C1 segment of cervical spinal cord (tissue), 14 donors: ENCODE data around the gene CIAO3.

Source experiments
- DNase-seq, 14 donors: peaks; one replicate each; lab custom pipeline; 2025; lab: John Stamatoyannopoulos, UW

Gene CIAO3

GRCh38 chr16:740764-741505 lies at the start of gene CIAO3:
TSS of gene CIAO3 (minus strand) at chr16:740997. CDS start at chr16:740985, 12 bp downstream.
- peak; percentile 21 to 89 (median 75) for DNase-seq

DNA sequence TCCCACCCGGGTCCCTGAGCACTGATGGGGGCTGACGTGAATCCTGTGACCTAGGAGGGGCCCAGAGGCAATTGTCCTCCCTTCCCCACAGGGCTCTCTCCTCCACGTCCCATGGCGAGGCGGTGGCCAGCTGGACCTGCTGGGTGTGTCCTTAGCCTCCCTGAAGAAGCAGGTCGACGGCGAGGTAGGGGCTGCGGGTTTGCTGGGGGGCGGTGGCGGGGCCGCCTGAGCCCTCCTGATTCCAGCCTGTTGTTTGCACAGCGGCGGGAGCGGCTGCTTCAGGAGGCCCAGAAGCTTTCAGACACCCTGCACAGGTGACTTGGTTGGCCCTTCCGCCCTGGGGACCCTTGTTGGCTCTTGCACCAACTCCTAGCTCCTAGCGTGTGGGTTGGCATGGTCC lies 49.3 kb upstream of the CIAO3 start:
- DNase-seq = no peak

DNA sequence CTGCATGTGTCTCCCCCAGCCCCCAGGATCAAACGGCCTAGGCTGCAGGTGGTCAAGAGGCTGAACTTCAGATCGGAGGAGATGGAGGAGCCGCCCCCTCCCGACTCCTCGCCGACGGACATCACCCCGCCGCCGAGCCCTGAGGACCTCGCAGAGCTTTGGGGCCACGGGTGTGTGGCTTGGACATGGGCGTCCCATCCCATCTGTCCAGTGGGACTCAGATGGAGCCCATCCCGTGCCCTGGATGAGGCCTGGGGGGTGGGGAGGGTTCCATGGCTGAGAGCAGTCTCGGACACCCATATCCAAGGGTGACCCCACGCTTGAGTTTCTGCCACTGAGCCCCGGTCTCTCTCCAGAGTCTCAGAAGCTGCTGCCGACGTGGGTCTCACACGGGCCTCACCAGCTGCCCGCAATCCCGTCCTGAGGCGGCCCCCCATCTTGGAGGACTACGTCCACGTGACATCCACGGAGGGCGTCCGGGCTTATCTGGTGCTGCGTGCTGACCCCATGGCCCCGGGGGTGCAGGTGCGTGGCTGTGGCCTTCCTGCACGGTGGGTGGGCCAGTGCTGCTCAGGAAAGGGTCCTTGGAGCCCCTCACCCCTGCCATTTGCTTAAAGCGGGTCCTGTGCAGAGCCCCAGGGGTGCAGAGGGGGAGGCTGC lies 48.5 kb upstream of the CIAO3 start:
- no peak for DNase-seq

- DNase-seq = peak; percentile 14 to 97 (median 82)
Measured at GRCh38 chr16:788399-789126, 47.8 kb upstream of the CIAO3 start, which contains the start of gene CHTF18. TSS of gene CHTF18 (plus strand) at chr16:788620. CDS start at chr16:788685, 65 bp downstream.

DNA sequence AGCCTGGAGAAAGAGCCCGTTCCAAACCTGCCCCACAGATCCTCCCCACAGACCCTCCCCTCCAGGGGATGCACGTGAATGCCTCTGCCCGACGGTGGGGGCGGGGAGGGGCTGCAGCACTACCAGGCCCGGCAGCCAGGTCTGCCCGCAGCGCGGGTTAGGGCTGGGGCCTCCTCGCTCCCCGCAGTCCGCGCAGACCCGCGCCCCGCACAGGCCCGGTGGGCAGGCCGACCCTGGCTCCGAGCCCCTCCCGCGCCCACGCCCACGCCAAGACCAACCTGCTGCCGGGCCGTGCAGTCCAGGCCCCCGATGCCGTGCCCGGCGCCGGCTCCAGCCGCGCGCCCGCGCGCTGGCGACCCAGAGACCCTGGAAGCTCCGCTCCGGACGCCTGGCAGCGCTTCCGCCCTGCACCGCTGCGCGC lies 47.2 kb upstream of the CIAO3 start, which contains the start of gene RPUSD1:
Gene RPUSD1, minus strand, starts transcription at position 404 of the 421 bp plus-strand sequence. CDS start 644 bp downstream, outside the sequence.
- no peak for DNase-seq

- DNase-seq = no peak
Measured at GRCh38 chr16:787321-787966, 46.6 kb upstream of the CIAO3 start.

DNA sequence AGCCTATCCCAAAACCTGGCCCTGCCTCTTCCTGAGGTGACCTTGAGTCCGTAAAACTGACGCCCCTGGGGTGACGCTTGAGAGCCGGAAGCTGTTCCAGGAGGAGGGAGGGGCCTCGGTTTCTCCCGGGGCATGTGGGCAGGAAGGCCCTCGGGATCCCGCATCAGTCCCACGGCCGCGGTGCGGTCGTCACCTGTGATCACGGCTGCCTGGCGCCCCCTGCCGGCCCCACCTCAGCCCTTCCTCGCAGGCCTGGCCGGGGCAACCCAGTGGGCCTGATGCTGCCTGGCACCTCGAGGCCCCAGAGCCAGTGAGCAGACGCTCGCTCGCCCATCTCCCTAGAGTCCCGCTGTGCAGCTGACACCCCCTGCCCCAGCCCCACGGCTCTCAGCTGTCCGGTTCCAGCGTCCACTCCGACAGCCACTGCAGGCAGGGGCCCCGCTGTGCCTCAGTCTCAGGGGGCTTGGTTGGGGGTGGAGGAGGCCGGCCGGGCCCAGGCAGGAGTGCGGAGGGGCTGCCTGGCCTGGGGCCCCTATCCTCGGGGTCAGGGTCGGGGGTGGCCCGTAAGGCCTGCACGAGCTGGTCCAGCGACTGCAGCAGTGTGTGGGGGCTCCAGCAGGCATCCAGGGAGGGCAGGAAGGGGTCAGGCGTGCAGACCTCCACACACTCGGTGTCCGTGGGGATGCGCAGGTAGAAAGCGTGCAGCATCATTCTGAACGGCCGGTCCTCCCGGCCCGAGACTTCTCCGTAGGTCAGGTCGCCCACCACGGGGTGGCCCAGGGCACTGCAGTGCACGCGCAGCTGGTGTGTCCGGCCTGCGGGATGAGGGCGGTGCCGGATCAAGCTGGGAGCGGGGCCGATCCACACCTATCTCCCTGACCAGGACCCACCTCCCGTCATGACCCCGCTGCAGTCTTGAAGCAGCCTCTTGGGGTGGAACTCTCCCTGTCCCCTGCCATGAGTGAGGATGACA lies 45.1 kb upstream of the CIAO3 start:
- DNase-seq = peak in 10 of 14 donors; percentile 7 to 42 (median 21)

- DNase-seq = no peak
Measured at GRCh38 chr16:784431-784830, 43.6 kb upstream of the CIAO3 start.

- DNase-seq = no peak
Measured at GRCh38 chr16:783404-784161, 42.8 kb upstream of the CIAO3 start.

- DNase-seq = no peak
Measured at GRCh38 chr16:782766-783403, 42.1 kb upstream of the CIAO3 start.

GRCh38 chr16:782258-782657 lies 41.5 kb upstream of the CIAO3 start:
- no peak for DNase-seq

DNA sequence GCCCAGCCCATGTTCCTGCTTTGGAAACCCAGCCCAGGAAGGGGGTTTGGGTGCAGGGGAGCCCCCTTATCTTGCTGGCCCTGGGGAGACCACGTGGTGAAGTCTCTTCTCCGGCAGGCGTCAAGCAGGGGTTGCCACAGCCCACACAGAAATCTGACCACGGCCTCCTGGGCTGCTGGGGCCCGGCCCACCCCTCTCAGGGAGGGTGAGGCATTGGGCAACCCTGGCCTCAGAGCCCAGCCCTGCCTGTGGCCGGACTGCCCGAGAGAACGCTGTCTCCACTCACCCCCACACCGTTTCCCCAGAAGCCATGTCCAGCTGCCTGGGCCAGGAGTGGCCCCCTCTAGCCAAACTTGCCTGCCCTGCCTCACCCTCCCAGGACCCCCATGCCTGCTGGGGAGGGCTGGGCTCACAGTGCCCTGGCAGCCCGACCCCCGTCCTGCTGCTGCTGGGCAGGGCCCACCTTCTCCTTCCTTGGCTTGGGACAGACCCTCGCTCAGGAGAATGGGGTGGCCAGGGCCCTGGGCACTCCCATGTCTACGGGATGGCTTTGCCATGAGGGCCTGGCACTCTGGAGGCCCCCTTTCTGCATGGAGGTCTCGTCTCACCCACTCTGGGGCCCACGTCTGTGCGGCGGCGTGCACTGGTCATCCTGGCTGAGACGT lies 40.7 kb upstream of the CIAO3 start:
- DNase-seq = no peak

- no peak for DNase-seq
Measured at GRCh38 chr16:780296-780695, 39.5 kb upstream of the CIAO3 start.

DNA sequence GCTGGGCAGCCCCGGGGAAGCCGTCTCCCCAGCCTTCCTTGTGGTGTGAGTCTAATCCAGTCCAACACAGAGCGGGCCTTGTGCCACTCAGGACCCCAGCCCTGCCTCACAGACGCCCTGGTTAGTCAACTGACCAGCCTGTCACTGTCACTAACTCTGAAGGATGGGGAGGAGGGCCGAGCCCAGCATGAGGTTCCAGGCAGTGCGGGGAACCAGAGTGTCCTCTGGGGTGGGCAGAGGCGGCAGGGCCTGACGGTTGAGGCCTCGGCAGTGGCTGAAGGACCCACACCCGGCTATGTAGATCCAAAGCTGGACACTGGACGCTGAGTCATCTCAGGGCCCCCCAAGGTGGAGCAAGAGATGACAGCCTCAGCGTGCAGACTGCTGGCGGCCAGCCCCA lies 38.8 kb upstream of the CIAO3 start:
- no peak for DNase-seq

DNA sequence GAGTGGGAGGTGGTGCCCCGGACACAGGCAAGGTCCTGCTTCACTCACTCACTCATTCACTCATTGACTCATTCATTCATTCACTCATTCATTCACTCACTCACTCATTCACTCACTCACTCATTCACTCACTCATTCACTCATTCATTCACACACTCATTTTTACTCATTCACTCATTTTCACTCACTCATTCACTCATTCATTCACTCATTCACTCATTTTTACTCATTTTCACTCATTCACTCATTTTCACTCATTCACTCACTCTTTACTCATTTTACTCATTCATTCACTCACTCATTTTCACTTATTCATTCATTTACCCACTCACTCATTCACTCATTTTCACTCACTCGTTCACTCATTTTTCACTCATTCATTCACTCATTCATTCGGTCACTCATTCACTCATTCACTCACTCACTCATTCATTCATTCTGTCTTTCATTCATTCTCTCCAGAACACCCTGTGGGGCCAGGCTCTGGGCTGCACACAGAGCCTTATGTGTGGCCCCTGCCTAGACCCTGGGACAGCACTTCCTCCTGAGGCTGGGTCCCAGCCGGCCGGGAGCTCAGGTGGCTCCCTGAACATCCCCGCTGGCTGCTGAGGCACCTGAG lies 38.2 kb upstream of the CIAO3 start:
- no peak for DNase-seq

DNA sequence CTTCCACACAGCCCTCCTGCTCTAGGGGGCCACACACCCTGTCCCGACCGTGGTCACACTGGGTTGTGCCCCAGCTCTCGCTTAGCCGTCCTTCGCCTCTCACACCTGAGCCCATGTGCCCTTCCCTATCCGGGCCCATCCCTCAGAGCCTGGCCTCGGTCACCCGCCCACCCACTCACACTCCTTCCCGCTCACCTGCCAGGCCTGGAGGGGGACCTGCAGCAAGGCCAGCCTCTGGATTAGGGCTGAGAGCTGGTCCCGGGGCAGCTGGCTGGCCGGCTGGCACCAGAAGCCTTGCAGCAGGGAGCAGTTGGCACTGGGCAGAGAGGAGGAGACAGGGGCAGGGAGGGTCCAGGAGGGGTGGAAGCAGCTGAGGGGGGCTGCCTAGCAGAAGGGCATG lies 37.6 kb upstream of the CIAO3 start:
- DNase-seq = no peak

DNA sequence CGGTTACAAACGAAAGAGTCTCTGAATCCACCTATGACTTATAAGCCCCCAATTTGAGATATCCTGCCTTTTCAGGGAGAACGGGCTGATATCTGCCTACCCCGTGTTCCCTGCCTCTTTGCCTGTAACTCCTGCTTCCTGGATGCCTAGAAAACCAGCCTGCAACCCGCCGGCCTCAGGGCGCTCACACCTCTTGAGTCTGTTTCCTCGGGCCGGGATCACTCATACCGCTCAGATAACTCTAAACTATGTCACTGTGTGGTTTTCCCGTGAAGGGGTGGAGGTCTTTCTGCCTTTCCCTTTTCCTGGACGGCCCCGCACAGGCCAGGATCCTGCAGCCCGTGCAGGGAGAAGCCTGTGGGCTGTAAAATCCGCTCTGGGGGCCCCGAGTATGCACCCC lies 37.0 kb upstream of the CIAO3 start:
- DNase-seq = no peak

DNA sequence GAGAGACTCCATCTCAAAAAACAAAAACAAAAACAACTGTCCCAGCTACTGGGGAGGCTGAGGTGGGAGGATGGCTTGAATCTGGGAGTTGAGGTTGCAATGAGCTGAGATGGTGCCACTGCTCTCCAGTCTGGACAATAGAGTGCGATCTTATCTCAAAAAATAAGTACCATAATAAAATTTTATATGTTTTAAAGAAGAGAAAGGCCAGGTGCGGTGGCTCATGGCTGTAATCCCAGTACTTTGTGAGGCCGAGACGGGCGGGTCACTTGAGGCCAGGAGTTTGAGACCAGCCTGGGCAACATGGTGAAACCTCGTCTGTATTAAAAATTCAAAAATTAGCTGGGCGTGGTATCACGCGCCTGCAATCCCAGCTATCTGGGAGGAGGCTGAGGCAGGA lies 36.0 kb upstream of the CIAO3 start:
- DNase-seq = no peak
